Neutrophil (primary cell): ENCODE measurements around the gene TLNRD1.

Experiments used
- H3K27ac ChIP-seq: fragments of 200-600 bp; sonication (generic); 2 replicates; pipeline ENCODE4 v1.5.1; 2016; ENCODE audit warnings: mild to moderate bottlenecking, moderate library complexity
- H3K27me3 ChIP-seq: fragments of 200-600 bp; sonication (generic); 2 replicates; pipeline ENCODE4 v1.6.0; 2016; ENCODE audit warnings: mild to moderate bottlenecking
- H3K36me3 ChIP-seq: fragments of 200-600 bp; sonication (generic); 2 replicates; pipeline ENCODE4 v1.5.1; 2017
- H3K4me1 ChIP-seq, 2 experiments: fragments of 200-600 bp in 1 of 2; sonication (generic) in 1 of 2; 1 replicate in 1 of 2; 2 replicates in 1 of 2; pipeline versions ENCODE4 v1.5.1 to v1.6.1; 2013 to 2016; ENCODE audit warnings: low read depth in 1 of 2, low read length in 1 of 2, mild to moderate bottlenecking in 1 of 2, moderate library complexity in 1 of 2; ENCODE audit not compliant: control insufficient read depth in 1 of 2, insufficient read depth in 1 of 2
- H3K4me3 ChIP-seq, 2 experiments: fragments of 200-600 bp in 1 of 2; sonication (generic) in 1 of 2; 1 replicate in 1 of 2; 2 replicates in 1 of 2; pipeline ENCODE4 v1.5.1; 2013 to 2016; ENCODE audit warnings: low read depth in 1 of 2, low read length in 1 of 2, mild to moderate bottlenecking in 1 of 2, moderate library complexity in 1 of 2
- H3K9me3 ChIP-seq: fragments of 200-600 bp; sonication (generic); 2 replicates; pipeline ENCODE4 v1.5.1; 2016
- CTCF ChIP-seq: fragments of 200-600 bp; sonication (generic); IDR thresholded peaks from 2 replicates; pipeline ENCODE4 v1.5.1; 2016; ENCODE audit warnings: antibody characterized with exemption

Gene TLNRD1

GRCh38 chr15:80972276-80972675, 28.4 kb upstream of the TLNRD1 start:
- no peaks in the 10 kb centered on the region for H3K27me3 ChIP-seq
- H3K36me3 ChIP-seq = peaks cover 53% of the 10 kb centered on the region
- H3K4me3 ChIP-seq = no peak overlapping the region
- no peaks in the 10 kb centered on the region for H3K4me1 ChIP-seq
- H3K9me3 ChIP-seq = no peaks in the 10 kb centered on the region
- TF ChIP-seq CTCF = no peak
- H3K27ac ChIP-seq = no peak overlapping the region

GRCh38 chr15:80974914-80975313, 25.8 kb upstream of the TLNRD1 start:
- H3K4me3 ChIP-seq = no peak overlapping the region
- no peaks in the 10 kb centered on the region for H3K4me1 ChIP-seq
- H3K27me3 ChIP-seq = no peaks in the 10 kb centered on the region
- H3K27ac ChIP-seq = no peak overlapping the region
- H3K9me3 ChIP-seq = no peaks in the 10 kb centered on the region
- H3K36me3 ChIP-seq = peaks cover 56% of the 10 kb centered on the region
- no peak for TF ChIP-seq CTCF

GRCh38 chr15:80976851-80977250, 23.9 kb upstream of the TLNRD1 start:
- peaks cover 67% of the 10 kb centered on the region for H3K36me3 ChIP-seq
- H3K4me1 ChIP-seq = peaks cover 0 to under 1% of the 10 kb centered on the region in 2 experiments
- no peaks in the 10 kb centered on the region for H3K27me3 ChIP-seq
- no peaks in the 10 kb centered on the region for H3K9me3 ChIP-seq
- TF ChIP-seq CTCF = no peak
- no peak overlapping the region for H3K4me3 ChIP-seq
- H3K27ac ChIP-seq = no peak overlapping the region

GRCh38 chr15:80977627-80978036, 23.1 kb upstream of the TLNRD1 start:
- Histone ChIP-seq H3K36me3 (peaks cover 60% of the 10 kb centered on the region), H3K27me3 (no peaks in the 10 kb centered on the region), H3K27ac (no peak overlapping the region), H3K9me3 (no peaks in the 10 kb centered on the region), H3K4me3 (no peak overlapping the region), H3K4me1 (peaks cover 0 to 5% of the 10 kb centered on the region in 2 experiments)
- no peak for TF ChIP-seq CTCF

GRCh38 chr15:80978685-80979329, 21.9 kb upstream of the TLNRD1 start:
- H3K36me3 ChIP-seq = peaks cover 51% of the 10 kb centered on the region
- H3K4me3 ChIP-seq = no peak overlapping the region
- no peaks in the 10 kb centered on the region for H3K9me3 ChIP-seq
- H3K27me3 ChIP-seq = no peaks in the 10 kb centered on the region
- TF ChIP-seq CTCF = no peak
- no peak overlapping the region for H3K27ac ChIP-seq
- H3K4me1 ChIP-seq = peaks cover 0 to 5% of the 10 kb centered on the region in 2 experiments
